SHP77 (cell line): ENCODE data around the gene OR2V2.

ENCODE experiments used
- DNase-seq, 2 experiments: peaks; one replicate each; lab custom pipeline; 2025; lab: John Stamatoyannopoulos, UW

Gene OR2V2

DNA sequence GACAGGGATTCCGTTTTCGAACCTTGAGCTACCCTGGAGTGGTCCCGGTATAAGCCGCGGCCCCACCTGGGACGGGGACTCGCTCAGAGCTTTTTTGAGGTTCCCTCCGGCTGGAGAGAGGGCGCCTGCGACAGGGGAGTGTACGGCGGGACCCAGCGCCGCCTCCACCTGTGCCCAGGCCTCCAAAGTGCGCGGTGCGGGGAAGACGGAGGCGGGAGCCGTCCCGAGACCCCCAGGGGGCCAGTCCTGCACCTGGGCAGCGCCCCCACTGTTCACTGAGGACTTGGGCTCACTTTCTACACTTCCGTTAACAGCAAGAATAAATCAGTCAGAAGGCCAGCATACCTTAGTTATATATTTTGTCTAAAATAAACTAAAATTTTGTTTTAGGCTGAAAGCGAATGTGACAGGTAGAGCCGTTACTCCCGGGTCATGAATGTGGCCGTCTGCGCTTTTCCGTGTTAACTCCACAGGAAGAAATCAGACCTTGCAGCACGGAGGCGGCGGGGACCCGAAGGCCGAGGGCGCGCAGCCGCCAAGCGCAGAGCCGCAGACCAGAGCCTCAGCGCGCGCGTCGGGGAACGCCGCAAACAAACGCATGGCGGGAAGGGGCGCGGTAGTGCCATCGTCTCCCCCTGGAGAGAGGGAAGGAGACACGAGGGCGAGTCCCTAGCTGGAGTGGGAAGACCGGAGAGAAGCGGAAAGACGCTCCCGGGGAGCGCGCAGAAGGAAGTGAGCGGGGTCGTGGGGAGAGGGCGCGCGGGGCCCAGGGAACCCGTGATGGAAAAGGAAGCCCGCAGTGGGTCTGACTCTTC lies 43.5 kb downstream of the OR2V2 start:
- no peak for DNase-seq

DNA sequence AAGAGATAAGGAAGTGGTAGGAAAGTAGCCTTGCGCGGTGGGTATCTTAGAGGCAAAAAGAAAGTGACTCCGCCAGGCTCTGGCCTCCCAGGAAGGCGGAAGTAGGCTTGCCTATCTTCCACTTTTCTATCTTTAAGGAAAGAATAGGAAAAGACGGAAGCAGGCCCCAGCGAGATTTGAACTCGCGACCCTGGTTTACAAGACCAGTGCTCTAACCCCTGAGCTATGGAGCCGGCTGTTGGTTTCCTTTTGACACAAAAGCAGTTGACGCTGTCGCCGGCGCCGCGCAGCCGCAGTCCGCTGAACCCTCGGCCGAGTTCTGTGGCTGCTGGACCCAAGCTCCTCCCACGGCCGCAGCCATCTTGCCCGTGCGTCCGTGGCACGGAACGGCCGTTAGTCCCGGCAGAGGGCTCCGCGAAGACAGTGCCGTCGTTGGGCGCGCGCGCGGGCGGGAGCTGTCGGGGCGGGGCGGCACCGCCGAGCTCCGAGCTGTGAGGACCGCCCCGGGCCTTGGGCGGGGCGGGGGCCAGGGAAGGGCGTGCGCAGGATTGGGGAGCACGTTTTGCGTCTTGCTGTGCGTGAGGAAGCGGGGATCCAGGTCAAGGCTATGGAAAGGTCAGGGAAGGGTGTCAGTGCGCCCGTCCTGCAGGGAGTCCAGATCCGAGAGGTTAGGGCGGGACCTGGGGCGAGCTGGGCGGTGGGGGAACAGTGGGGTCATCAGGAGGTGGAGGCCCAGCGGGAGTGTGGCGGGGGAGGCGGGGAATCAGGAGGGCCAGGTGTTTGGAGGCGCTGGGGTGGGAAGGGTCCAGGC lies 44.3 kb downstream of the OR2V2 start:
- no peak for DNase-seq

- DNase-seq, result no peak
These were observed 45.1 kb downstream of the OR2V2 start for GRCh38 chr5:181192337-181193046.

DNA sequence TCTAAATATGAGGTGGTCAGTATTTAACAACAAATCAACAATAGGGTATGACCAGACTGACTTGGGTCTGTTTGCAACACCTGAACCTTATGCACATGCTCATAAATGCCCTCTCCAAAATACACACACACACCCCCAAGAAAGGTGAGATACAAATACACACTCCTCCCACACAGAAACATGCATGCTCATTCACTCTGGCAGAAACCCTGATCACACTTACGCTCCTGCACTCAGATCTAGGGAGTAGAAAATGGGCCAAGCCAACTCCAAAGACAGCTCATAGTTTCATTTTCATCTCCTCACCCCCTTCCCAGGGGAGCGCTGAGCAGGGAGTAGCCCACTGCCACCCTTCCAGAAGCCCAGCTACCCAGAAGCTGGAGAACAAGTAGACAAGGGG lies 46.3 kb downstream of the OR2V2 start:
- DNase-seq, result no peak

DNA sequence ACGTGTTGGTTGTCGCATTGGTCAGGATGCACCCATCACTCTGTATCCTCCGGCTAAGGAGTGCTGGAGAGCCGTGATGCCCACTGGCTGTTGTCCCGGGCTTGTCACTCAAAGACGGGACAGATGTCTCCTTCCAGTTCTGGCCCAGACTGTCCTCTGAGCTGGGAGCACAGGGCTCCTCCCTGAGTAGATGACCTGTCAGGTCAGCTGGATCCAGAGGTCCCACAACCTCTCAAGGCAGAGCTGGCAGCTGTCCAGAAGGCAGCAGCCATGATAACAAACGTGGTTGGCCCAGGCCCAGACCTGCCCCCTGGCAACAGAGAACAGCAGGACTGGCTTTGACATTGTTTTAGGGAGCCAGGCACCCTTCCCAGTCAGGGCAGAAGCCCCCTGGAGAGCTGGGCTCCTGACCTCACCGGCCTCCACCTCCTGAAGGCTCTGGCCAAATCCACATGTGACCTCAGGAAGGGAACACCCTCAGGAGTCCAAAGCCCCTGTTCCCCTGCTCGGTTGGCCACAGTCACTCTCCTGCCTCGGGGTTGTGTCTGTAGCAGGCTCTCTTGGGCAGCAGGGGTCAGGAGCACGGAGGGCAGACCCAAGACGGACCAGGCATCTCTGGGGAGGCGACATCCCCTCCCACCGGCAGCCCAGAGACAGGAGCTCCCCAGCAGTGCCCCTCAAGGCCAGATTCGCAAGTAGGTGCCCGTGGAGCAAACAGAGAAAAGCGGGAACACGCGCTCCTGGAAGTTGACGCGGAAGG lies 47.3 kb downstream of the OR2V2 start:
- DNase-seq, result no peak

DNA sequence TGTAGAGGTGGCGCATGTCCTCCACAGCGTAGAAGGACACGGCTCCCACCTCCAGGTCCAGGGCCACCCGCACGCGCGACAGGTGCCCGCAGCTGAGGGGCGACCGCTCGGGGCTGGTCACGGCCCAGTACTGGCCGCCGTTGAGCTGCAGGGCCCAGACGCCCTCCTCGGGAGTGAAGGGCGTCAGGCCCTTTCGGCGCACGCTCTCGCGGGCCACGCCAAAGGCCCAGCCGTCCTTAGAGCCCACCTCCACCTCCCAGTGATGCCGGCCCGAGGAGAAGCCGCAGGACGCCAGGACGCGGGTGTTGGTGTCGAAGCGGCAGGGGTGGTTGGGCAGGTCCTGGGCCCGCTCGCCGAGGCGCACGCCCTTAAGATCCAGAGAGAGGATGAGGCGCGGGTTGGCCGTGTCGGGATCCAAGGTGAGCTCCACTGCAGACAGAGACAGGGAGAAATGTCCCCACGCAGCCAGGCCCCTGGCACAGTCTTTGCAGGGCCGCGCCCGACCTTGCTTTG lies 47.9 kb downstream of the OR2V2 start:
- DNase-seq, result no peak

- no peak for DNase-seq
These were observed 50.1 kb downstream of the OR2V2 start for GRCh38 chr5:181197326-181197951.

DNA sequence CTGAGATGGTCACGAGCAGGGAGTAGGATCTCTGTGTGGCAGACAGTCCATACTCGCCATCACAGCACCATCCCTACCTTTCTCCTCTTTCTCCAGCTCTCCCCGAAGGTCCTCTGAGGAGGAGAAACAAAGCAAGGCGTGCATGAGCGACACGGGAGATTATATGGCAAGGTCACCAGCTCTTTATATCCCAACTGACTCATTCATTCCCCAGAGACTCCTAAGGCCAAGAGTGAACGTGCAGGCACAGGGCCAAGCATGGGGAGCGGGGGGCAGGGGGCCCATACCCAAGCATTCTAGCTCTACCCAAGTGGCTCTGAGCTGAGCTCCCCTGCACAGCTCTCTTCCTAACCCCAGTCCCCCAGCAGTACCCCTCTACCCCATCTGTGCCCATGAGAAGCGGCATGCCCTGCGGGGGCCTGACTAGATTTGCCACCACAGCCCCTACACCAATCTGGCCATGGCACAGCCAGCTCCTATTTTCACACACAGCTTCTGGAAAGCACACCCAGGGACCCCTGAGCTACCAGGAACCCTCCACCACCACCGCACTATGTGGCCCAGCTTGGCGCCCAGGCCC lies 50.8 kb downstream of the OR2V2 start:
- DNase-seq, result no peak

- no peak for DNase-seq
These were observed 51.6 kb downstream of the OR2V2 start for GRCh38 chr5:181198905-181199519.

- no peak for DNase-seq
These were observed 52.7 kb downstream of the OR2V2 start for GRCh38 chr5:181199881-181200638.

DNA sequence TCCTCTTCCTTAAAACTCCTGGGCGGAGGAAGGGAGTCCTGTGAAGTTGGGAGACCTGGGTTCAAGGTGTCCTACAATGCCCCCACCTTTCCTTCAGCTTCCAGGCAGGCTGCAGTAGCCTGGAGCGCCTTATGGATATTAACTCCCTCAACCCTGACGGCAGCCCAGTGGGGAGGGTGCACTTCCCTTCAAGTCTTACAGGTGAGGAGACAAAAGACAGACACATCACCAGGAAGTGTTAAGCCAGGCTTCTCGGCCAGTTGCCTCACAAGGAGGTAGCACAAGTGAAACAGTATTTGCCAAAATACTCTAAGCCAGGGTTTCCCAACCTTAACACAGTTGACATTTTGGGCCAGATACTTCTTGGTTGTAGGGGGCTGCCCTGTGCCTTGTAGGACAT lies 53.4 kb downstream of the OR2V2 start:
- no peak for DNase-seq

GRCh38 chr5:181203093-181203711 lies 55.8 kb downstream of the OR2V2 start:
- DNase-seq, result no peak

- DNase-seq, result no peak
These were observed 56.4 kb downstream of the OR2V2 start for GRCh38 chr5:181203777-181204112.

GRCh38 chr5:181204113-181204825 lies 56.9 kb downstream of the OR2V2 start:
- no peak for DNase-seq

- DNase-seq, result no peak
These were observed 57.7 kb downstream of the OR2V2 start, which contains the start of gene TRIM7 for GRCh38 chr5:181204826-181205760. TRIM7 (minus strand) TSS chr5:181205196; CDS start chr5:181205110, 86 bp downstream.

DNA sequence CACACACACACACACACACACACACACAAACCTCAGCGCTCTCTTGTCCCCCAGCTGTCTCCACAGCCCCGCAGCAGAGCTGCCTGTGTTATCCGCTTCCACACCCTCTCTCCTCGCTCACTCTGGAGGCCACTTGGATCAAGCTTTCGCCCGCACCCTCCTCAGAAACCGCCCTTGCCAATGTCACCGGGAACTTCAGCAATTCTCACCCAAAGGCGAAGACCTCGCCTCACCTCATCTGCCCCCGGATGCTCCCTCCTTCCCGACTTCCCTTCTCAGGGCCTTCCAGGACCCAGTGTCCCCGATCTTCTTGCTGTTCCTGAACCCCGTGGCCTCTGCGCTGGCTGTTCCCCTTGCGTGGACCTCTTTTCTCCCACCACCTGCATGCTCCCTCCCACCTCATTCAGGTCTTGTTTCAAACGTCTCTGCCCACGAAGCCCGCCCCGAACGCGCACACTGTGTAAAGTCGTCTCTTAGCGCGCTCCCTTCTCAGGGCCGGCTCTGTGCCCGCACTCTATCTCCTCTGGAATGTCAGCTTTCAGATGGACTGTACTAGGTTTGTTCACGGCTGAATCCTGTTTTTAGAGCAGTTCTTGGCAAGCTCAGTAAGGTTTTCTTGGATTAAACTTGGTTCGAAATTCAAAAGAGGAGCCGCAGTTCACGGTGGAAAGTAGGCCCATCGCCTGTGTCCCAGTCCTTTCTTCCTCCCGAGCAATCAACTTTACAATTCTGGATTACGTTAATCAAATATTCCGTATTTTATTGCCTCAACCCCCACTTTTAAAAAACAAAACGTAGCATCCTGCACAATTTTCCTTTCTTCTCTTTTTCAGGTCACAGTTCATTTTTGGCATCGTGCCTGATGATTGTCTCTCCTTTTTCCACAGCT lies 58.6 kb downstream of the OR2V2 start:
- no peak for DNase-seq
